GM21737 (cell line): ENCODE measurements around the gene TSPYL4.

ENCODE experiments used
- ATAC-seq: cut with Tn5 transposase; IDR thresholded peaks from one replicate; pipeline ENCODE4 v1.9.1; 2021; ENCODE audit warnings: mild to moderate bottlenecking, moderate library complexity; ENCODE audit not compliant: unreplicated experiment

TSPYL4 gene

GRCh38 chr6:116229287-116229913 lies 24.5 kb downstream of the TSPYL4 start:
- no peak for ATAC-seq

- ATAC-seq, result no peak
These were observed 30.5 kb downstream of the TSPYL4 start for GRCh38 chr6:116223355-116223754.

GRCh38 chr6:116221911-116222310 lies 32.0 kb downstream of the TSPYL4 start:
- ATAC-seq, result no peak

- ATAC-seq, result no peak
These were observed 32.8 kb downstream of the TSPYL4 start for GRCh38 chr6:116221067-116221466.

GRCh38 chr6:116218866-116219265 lies 35.0 kb downstream of the TSPYL4 start:
- ATAC-seq, result no peak

GRCh38 chr6:116218172-116218633 lies 35.7 kb downstream of the TSPYL4 start:
- ATAC-seq, result no peak

- ATAC-seq, result no peak
These were observed 36.8 kb downstream of the TSPYL4 start for GRCh38 chr6:116217069-116217468.

- no peak for ATAC-seq
These were observed 38.5 kb downstream of the TSPYL4 start for GRCh38 chr6:116215414-116215813.

- no peak for ATAC-seq
These were observed 39.2 kb downstream of the TSPYL4 start for GRCh38 chr6:116214681-116215080.

GRCh38 chr6:116210750-116211425 lies 43.0 kb downstream of the TSPYL4 start:
- no peak for ATAC-seq

GRCh38 chr6:116210316-116210715 lies 43.6 kb downstream of the TSPYL4 start:
- no peak for ATAC-seq

GRCh38 chr6:116208056-116208785 lies 45.7 kb downstream of the TSPYL4 start:
- ATAC-seq, result no peak

GRCh38 chr6:116206231-116206903 lies 47.5 kb downstream of the TSPYL4 start:
- no peak for ATAC-seq

- no peak for ATAC-seq
These were observed 48.6 kb downstream of the TSPYL4 start for GRCh38 chr6:116205281-116205680.

GRCh38 chr6:116201538-116201937 lies 52.3 kb downstream of the TSPYL4 start:
- ATAC-seq, result no peak

- ATAC-seq, result no peak
These were observed 53.1 kb downstream of the TSPYL4 start for GRCh38 chr6:116200619-116201249.
